ENCODE results near the gene KPNA6. TPM values are rescaled to one million over a fixed set of nuclear protein-coding genes. Genes with fewer than 3 reads are reported as not detected.

KPNA6 gene
- polyA plus RNA-seq, 3 donors = 11.0 to 26.7 (median 20.2) TPM

DNA sequence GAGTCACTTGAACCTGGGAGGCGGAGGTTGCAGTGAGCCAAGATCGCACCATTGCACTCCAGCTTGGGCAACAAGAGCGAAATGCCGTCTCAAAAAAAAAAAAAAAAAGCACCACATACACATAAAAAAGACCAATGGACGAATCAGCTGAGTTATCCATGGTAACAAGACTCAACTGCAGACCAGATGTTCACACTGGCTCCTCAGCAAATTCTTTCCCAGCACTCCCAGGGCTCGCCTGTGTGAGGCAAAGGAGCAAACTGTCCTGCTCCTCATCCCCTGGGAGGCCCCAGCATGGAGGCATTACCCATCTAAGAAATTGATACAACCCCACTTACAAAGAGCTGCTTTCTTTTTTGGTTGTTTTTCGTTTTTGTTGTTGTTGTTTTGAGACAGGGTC lies 111.2 kb downstream of the KPNA6 start:
- H3K4me3 ChIP-seq (replicated peaks in 1 of 3; ENCODE audit: low read depth in 2 of 3, low read length in 3 of 3) = no peak overlapping the region
- Mint-ChIP-seq H3K4me1 (peaks cover 37% of the 10 kb centered on the region), H3K27ac (peak overlapping the region in 1 of 7 donors; percentile 13), H3K9me3 (no peaks in the 10 kb centered on the region), H3K27me3 (ENCODE audit: low read depth in 3 of 3) (peaks cover 0 to 2% (median 0%) of the 10 kb centered on the region in 3 donors), H3K4me3 (no peak overlapping the region), H3K36me3 (peaks cover 34 to 56% of the 10 kb centered on the region in 2 donors)
- DNase-seq = no peak
- no peak overlapping the region for H3K27ac ChIP-seq (ENCODE audit: low read depth in 1 of 2, low read length in 2 of 2)
- peaks cover 10 to 46% of the 10 kb centered on the region in 2 donors for H3K36me3 ChIP-seq (replicated peaks in 1 of 2; ENCODE audit: control insufficient read depth in 1 of 2, insufficient read depth in 2 of 2, low read length in 2 of 2)
- WGBS (ENCODE audit: insufficient coverage) = 100% methylated on average over 2 of the region's 7 CpGs
- peaks cover 31% of the 10 kb centered on the region for H3K79me2 ChIP-seq (ENCODE audit: insufficient read depth, low read length)
- H3K9ac ChIP-seq (ENCODE audit: insufficient read depth, low read length, poor library complexity, severe bottlenecking) = no peak overlapping the region
- no peaks in the 10 kb centered on the region for H3K9me3 ChIP-seq (replicated peaks in 1 of 2; ENCODE audit: control insufficient read depth in 1 of 2, insufficient read depth in 1 of 2, low read length in 2 of 2)
- no peak overlapping the region for H3K4me2 ChIP-seq (replicated peaks; ENCODE audit: extremely low read depth, low read length, poor library complexity, severe bottlenecking)
- no peaks in the 10 kb centered on the region for H3K27me3 ChIP-seq (ENCODE audit: control insufficient read depth in 2 of 2, insufficient read depth in 2 of 2, low read length in 2 of 2)
- H4K20me1 ChIP-seq (ENCODE audit: insufficient read depth, low read length) = no peaks in the 10 kb centered on the region
- H2AFZ ChIP-seq (ENCODE audit: insufficient read depth, low read depth, low read length, poor library complexity, severe bottlenecking) = no peak overlapping the region
- intact Hi-C loops (cut with micrococcal nuclease) = loop anchor here (5.0 to 10.0 kb wide), 2 partner anchors 156 to 193 kb away; no protein-coding TSS in a partner anchor
- TF ChIP-seq, protein P1, sequence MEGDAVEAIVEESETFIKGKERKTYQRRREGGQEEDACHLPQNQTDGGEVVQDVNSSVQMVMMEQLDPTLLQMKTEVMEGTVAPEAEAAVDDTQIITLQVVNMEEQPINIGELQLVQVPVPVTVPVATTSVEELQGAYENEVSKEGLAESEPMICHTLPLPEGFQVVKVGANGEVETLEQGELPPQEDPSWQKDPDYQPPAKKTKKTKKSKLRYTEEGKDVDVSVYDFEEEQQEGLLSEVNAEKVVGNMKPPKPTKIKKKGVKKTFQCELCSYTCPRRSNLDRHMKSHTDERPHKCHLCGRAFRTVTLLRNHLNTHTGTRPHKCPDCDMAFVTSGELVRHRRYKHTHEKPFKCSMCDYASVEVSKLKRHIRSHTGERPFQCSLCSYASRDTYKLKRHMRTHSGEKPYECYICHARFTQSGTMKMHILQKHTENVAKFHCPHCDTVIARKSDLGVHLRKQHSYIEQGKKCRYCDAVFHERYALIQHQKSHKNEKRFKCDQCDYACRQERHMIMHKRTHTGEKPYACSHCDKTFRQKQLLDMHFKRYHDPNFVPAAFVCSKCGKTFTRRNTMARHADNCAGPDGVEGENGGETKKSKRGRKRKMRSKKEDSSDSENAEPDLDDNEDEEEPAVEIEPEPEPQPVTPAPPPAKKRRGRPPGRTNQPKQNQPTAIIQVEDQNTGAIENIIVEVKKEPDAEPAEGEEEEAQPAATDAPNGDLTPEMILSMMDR (IDR thresholded peaks at IDR 0.05) = no peak
- H3K4me1 ChIP-seq (ENCODE audit: control insufficient read depth in 1 of 2, insufficient read depth in 2 of 2, low read length in 2 of 2) = peaks cover 23 to 37% of the 10 kb centered on the region in 2 donors

DNA sequence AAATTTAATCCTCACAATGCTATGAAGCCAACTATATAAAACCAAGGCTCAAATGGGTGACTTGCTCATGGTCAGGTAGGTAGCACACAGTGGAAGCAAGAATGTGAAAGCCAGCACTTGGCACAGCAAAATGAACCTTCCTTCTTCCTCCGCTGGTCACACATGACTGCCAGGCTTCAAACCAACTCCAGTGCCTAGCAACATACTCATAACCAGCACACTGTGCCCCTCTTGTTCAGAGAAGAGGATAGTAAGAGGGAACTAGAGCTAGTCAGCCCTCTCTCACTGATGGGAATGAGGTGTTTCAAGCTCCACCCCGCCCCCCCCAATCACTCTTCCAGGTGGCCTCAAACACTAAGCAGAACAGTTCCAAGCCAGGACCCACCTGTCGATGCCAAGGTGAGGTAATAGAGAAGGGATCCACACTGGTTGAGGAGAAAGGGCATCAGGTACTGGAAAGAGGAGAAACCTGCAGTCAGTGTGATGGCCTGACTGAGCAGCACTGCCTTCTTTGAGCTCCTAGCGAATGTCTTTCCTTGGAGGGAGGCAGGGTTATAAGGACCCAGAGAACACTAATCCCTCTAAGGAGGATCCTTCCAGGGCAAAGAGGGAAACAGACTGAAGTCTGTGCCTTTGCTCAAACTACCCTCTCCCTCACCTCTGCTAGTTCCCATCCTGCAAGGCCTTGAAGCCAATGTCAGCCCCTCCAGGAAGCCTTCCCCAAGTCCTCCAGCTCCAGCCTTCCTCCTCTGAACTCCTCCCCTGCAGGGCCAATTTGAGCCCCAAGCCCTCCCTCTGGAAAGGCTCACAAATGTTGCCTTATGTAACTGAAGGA lies 113.1 kb downstream of the KPNA6 start:
- DNase-seq = no peak
- Mint-ChIP-seq H3K4me1 (peaks cover 35% of the 10 kb centered on the region), H3K9me3 (no peaks in the 10 kb centered on the region), H3K36me3 (peaks cover 36 to 61% of the 10 kb centered on the region in 2 donors), H3K27me3 (ENCODE audit: low read depth in 3 of 3) (peaks cover 0 to 2% (median 2%) of the 10 kb centered on the region in 3 donors), H3K27ac (peak overlapping the region; percentile 97 to 100 (median 98)), H3K4me3 (peak overlapping the region; percentile 97 to 98)
- Histone ChIP-seq H3K4me2 (replicated peaks; ENCODE audit: extremely low read depth, low read length, poor library complexity, severe bottlenecking) (peak overlapping the region; percentile 93), H3K4me3 (replicated peaks in 1 of 3; ENCODE audit: low read depth in 2 of 3, low read length in 3 of 3) (peak overlapping the region; percentile 53 to 98 (median 82)), H3K9me3 (replicated peaks in 1 of 2; ENCODE audit: control insufficient read depth in 1 of 2, insufficient read depth in 1 of 2, low read length in 2 of 2) (no peaks in the 10 kb centered on the region), H2AFZ (ENCODE audit: insufficient read depth, low read depth, low read length, poor library complexity, severe bottlenecking) (peak overlapping the region; percentile 92), H3K27me3 (ENCODE audit: control insufficient read depth in 2 of 2, insufficient read depth in 2 of 2, low read length in 2 of 2) (no peaks in the 10 kb centered on the region), H3K4me1 (ENCODE audit: control insufficient read depth in 1 of 2, insufficient read depth in 2 of 2, low read length in 2 of 2) (peaks cover 23 to 33% of the 10 kb centered on the region in 2 donors), H3K27ac (ENCODE audit: low read depth in 1 of 2, low read length in 2 of 2) (peak overlapping the region in 1 of 2 donors; percentile 99), H3K79me2 (ENCODE audit: insufficient read depth, low read length) (peaks cover 31% of the 10 kb centered on the region), H3K36me3 (replicated peaks in 1 of 2; ENCODE audit: control insufficient read depth in 1 of 2, insufficient read depth in 2 of 2, low read length in 2 of 2) (peaks cover 15 to 49% of the 10 kb centered on the region in 2 donors), H4K20me1 (ENCODE audit: insufficient read depth, low read length) (no peaks in the 10 kb centered on the region), H3K9ac (ENCODE audit: insufficient read depth, low read length, poor library complexity, severe bottlenecking) (peak overlapping the region; percentile 92)
- 100% methylated on average over 1 of the region's 4 CpGs for WGBS (ENCODE audit: insufficient coverage)
- TF ChIP-seq, protein P1 (IDR thresholded peaks at IDR 0.05) = no peak
- intact Hi-C loops (cut with micrococcal nuclease) = loop anchor here in 1 of 2 donors (10.0 kb wide), 1 partner anchor 174 kb away; the partner anchor contains the start of gene BSDC1
